Stomach (tissue), 4 donors: ENCODE measurements around the gene CFAP46.

Experiments used
- POLR2A ChIP-seq, 4 donors: fragments of 450-650 bp; IDR thresholded peaks; one replicate each; pipeline ENCODE4 v1.6.1; 2016; ENCODE audit warnings: antibody characterized with exemption in 4 of 4, control low read depth in 2 of 4, mild to moderate bottlenecking in 1 of 4, moderate library complexity in 1 of 4
- POLR2AphosphoS5 ChIP-seq, 3 donors: sonication (generic); formaldehyde crosslinking; IDR thresholded peaks; one replicate each; pipeline ENCODE4 v1.6.1; 2016; ENCODE audit warnings: antibody characterized with exemption in 3 of 3
- TF ChIP-seq, protein P1 (sequence below), 7 experiments: fragments of 450-650 bp in 4 of 7; fragments of 200-600 bp in 3 of 7; sonication (generic) in 3 of 7; IDR thresholded peaks; one replicate each; pipeline ENCODE4 v1.5.1; 2016 to 2019; ENCODE audit warnings: antibody characterized with exemption in 7 of 7, control low read depth in 2 of 7, mild to moderate bottlenecking in 1 of 7

DNA sequence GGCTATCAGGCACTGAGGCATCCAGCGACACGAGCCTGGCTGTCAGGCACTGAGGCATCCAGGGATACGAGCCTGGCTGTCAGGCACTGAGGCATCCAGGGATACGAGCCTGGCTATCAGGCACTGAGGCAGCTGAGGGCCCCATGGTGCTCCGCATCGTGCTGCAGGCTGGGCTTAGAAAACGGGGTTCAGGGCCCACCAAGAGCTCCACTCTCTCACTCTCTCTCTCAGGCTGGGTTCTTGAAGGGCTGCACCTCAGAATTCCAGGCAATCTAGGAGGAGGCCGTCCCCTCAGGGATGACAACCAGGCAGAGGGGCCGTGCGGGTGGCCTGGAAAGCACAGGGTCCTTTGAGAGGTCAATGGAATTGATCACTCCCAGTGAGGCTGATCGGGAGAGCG, 69.0 kb downstream of the CFAP46 start:
- TF ChIP-seq, protein P1, sequence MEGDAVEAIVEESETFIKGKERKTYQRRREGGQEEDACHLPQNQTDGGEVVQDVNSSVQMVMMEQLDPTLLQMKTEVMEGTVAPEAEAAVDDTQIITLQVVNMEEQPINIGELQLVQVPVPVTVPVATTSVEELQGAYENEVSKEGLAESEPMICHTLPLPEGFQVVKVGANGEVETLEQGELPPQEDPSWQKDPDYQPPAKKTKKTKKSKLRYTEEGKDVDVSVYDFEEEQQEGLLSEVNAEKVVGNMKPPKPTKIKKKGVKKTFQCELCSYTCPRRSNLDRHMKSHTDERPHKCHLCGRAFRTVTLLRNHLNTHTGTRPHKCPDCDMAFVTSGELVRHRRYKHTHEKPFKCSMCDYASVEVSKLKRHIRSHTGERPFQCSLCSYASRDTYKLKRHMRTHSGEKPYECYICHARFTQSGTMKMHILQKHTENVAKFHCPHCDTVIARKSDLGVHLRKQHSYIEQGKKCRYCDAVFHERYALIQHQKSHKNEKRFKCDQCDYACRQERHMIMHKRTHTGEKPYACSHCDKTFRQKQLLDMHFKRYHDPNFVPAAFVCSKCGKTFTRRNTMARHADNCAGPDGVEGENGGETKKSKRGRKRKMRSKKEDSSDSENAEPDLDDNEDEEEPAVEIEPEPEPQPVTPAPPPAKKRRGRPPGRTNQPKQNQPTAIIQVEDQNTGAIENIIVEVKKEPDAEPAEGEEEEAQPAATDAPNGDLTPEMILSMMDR (IDR thresholded peaks at IDR 0.05) = no peak
- no peak for TF ChIP-seq POLR2A (IDR thresholded peaks at IDR 0.05)
- no peak for TF ChIP-seq POLR2AphosphoS5 (IDR thresholded peaks at IDR 0.05)
